Measurements from ENCODE around the gene TAF1D. TPM values are rescaled to one million over a fixed set of nuclear protein-coding genes. Genes with fewer than 3 reads are reported as not detected.

TAF1D gene
- total RNA-seq, 1 experiment from 2014 or later = 165 TPM

GRCh38 chr11:93704237-93704636 is 37.1 kb downstream of the TAF1D start:
- H3K4me3 ChIP-seq (ENCODE audit: low read depth in 2 of 2, low read length in 2 of 2) = no peak overlapping the region
- H3K36me3 ChIP-seq (ENCODE audit: control insufficient read depth, insufficient read depth, low read length) = peaks cover 25% of the 10 kb centered on the region
- DNase-seq (ENCODE audit: low read depth, low spot score) (no peak), ATAC-seq (peak; percentile 76; the same call in 1 of the 2 replicates)
- intact Hi-C loops (cut with micrococcal nuclease; ENCODE audit: unreplicated experiment) (no loop called here), in situ Hi-C loops (cut with HindIII; ENCODE audit: low pct_unique_long_range_greater_than_20kb, low sequenced_read_pairs) (no loop called here)
- H3K9me3 ChIP-seq (ENCODE audit: control insufficient read depth, insufficient read depth, low read depth, low read length) = no peaks in the 10 kb centered on the region
- POLR2A ChIA-PET = no interaction called here
- no peaks in the 10 kb centered on the region for H3K27me3 ChIP-seq (ENCODE audit: control insufficient read depth, insufficient read depth, low read length)
- no peaks in the 10 kb centered on the region for H3K4me1 ChIP-seq (ENCODE audit: control insufficient read depth, insufficient read depth, low read length)
- peak; percentile 36 for TF ChIP-seq CTCF (IDR thresholded peaks at IDR 0.05)
- no peak for TF ChIP-seq SIN3A (IDR thresholded peaks at IDR 0.05; ENCODE audit: borderline replicate concordance, insufficient read depth, low read depth, low read length)
- TF ChIP-seq TCF7L2 (IDR thresholded peaks at IDR 0.05; ENCODE audit: low read depth, low read length) = no peak
- no peak for TF ChIP-seq REST (IDR thresholded peaks at IDR 0.05; ENCODE audit: insufficient read depth in 1 of 2, low read depth in 2 of 2, low read length in 1 of 2)
- TF ChIP-seq POLR2AphosphoS5 (IDR thresholded peaks at IDR 0.05; ENCODE audit: low read depth, low read length) = no peak
- CTCF ChIA-PET = no interaction called here
- H3K27ac ChIP-seq (ENCODE audit: low read length) = no peak overlapping the region
- BruUV-seq (replicated peaks) = no TSS peak

GRCh38 chr11:93700830-93701229 is 40.5 kb downstream of the TAF1D start:
- no peaks in the 10 kb centered on the region for H3K27me3 ChIP-seq (ENCODE audit: control insufficient read depth, insufficient read depth, low read length)
- DNase-seq (ENCODE audit: low read depth, low spot score) (no peak), ATAC-seq (no peak)
- no TSS peak for BruUV-seq (replicated peaks)
- ChIA-PET POLR2A (no interaction called here), CTCF (no interaction called here)
- H3K36me3 ChIP-seq (ENCODE audit: control insufficient read depth, insufficient read depth, low read length) = peaks cover 52% of the 10 kb centered on the region
- no peak overlapping the region for H3K4me3 ChIP-seq (ENCODE audit: low read depth in 2 of 2, low read length in 2 of 2)
- H3K9me3 ChIP-seq (ENCODE audit: control insufficient read depth, insufficient read depth, low read depth, low read length) = no peaks in the 10 kb centered on the region
- no peak for TF ChIP-seq POLR2AphosphoS5 (IDR thresholded peaks at IDR 0.05; ENCODE audit: low read depth, low read length)
- TF ChIP-seq CTCF (IDR thresholded peaks at IDR 0.05) = no peak
- no peaks in the 10 kb centered on the region for H3K4me1 ChIP-seq (ENCODE audit: control insufficient read depth, insufficient read depth, low read length)
- intact Hi-C loops (cut with micrococcal nuclease; ENCODE audit: unreplicated experiment) = no loop called here
- H3K27ac ChIP-seq (ENCODE audit: low read length) = no peak overlapping the region
- in situ Hi-C loops (cut with HindIII; ENCODE audit: low pct_unique_long_range_greater_than_20kb, low sequenced_read_pairs) = no loop called here

- ATAC-seq = no peak
- Histone ChIP-seq H3K27me3 (ENCODE audit: control insufficient read depth, insufficient read depth, low read length) (no peaks in the 10 kb centered on the region), H3K4me3 (ENCODE audit: low read depth in 2 of 2, low read length in 2 of 2) (no peak overlapping the region), H3K4me1 (ENCODE audit: control insufficient read depth, insufficient read depth, low read length) (no peaks in the 10 kb centered on the region), H3K27ac (ENCODE audit: low read length) (no peak overlapping the region), H3K36me3 (ENCODE audit: control insufficient read depth, insufficient read depth, low read length) (peaks cover 64% of the 10 kb centered on the region), H3K9me3 (ENCODE audit: control insufficient read depth, insufficient read depth, low read depth, low read length) (no peaks in the 10 kb centered on the region)
- intact Hi-C loops (cut with micrococcal nuclease; ENCODE audit: unreplicated experiment) (no loop called here), in situ Hi-C loops (cut with HindIII; ENCODE audit: low pct_unique_long_range_greater_than_20kb, low sequenced_read_pairs) (no loop called here)
- no peak for DNase-seq (ENCODE audit: low read depth, low spot score)
- POLR2A ChIA-PET = no interaction called here
- BruUV-seq (replicated peaks) = TSS peak; percentile 16
- CTCF ChIA-PET = no interaction called here
- TF ChIP-seq TCF7L2 (IDR thresholded peaks at IDR 0.05; ENCODE audit: low read depth, low read length) (no peak), REST (IDR thresholded peaks at IDR 0.05; ENCODE audit: insufficient read depth in 1 of 2, low read depth in 2 of 2, low read length in 1 of 2) (no peak), SIN3A (IDR thresholded peaks at IDR 0.05; ENCODE audit: borderline replicate concordance, insufficient read depth, low read depth, low read length) (no peak), CTCF (IDR thresholded peaks at IDR 0.05) (no peak), POLR2AphosphoS5 (IDR thresholded peaks at IDR 0.05; ENCODE audit: low read depth, low read length) (no peak)
These were observed 43.7 kb downstream of the TAF1D start for GRCh38 chr11:93697611-93698010.
